ENCODE measurements around the gene DNAJC10. TPM values are rescaled to one million over a fixed set of nuclear protein-coding genes. Genes with fewer than 3 reads are reported as not detected.
"Not testable (repeated sequence)": the region's sequence is repeated elsewhere in the genome, so short reads cannot be mapped to it uniquely, and the experiment has no call there.

DNAJC10 gene
- total and polyA plus RNA-seq, 5 donors, result 13.1 to 72.1 (median 57.1) TPM

- Histone ChIP-seq H3K4me3 (ENCODE audit: low read length) (no peak overlapping the region), H3K9me3 (ENCODE audit: control insufficient read depth, low read length) (no peaks in the 10 kb centered on the region), H3K27me3 (ENCODE audit: control insufficient read depth, insufficient read depth) (no peaks in the 10 kb centered on the region), H3K4me1 (ENCODE audit: control insufficient read depth, insufficient read depth, low read length) (no peaks in the 10 kb centered on the region), H3K27ac (ENCODE audit: low read length) (no peak overlapping the region)
- intact Hi-C loops (cut with DNase I), result no loop called here
- ATAC-seq (no peak), DNase-seq (no peak)
- 80% methylated on average over 2 of the region's 2 CpGs for WGBS
These were observed 20.3 kb upstream of the DNAJC10 start for GRCh38 chr2:182695776-182696175.

GRCh38 chr2:182698671-182699070, 17.4 kb upstream of the DNAJC10 start:
- H3K4me1 ChIP-seq (ENCODE audit: control insufficient read depth, insufficient read depth, low read length), result no peaks in the 10 kb centered on the region
- no peaks in the 10 kb centered on the region for H3K27me3 ChIP-seq (ENCODE audit: control insufficient read depth, insufficient read depth)
- 62% methylated on average over 3 of the region's 3 CpGs for WGBS
- ATAC-seq, result no peak
- intact Hi-C loops (cut with DNase I), result no loop called here
- H3K9me3 ChIP-seq (ENCODE audit: control insufficient read depth, low read length), result no peaks in the 10 kb centered on the region
- H3K27ac ChIP-seq (ENCODE audit: low read length), result no peak overlapping the region
- DNase-seq, result no peak
- H3K4me3 ChIP-seq (ENCODE audit: low read length), result no peak overlapping the region

- no peak for DNase-seq
- intact Hi-C loops (cut with DNase I), result no loop called here
- Histone ChIP-seq H3K27ac (ENCODE audit: low read length) (no peak overlapping the region), H3K9me3 (ENCODE audit: control insufficient read depth, low read length) (no peaks in the 10 kb centered on the region), H3K4me1 (ENCODE audit: control insufficient read depth, insufficient read depth, low read length) (no peaks in the 10 kb centered on the region), H3K27me3 (ENCODE audit: control insufficient read depth, insufficient read depth) (no peaks in the 10 kb centered on the region), H3K4me3 (ENCODE audit: low read length) (no peak overlapping the region)
- 82% methylated on average over 1 of the region's 1 CpG for WGBS
- no peak for ATAC-seq
These were observed 10.3 kb upstream of the DNAJC10 start for GRCh38 chr2:182705761-182706160.

DNA sequence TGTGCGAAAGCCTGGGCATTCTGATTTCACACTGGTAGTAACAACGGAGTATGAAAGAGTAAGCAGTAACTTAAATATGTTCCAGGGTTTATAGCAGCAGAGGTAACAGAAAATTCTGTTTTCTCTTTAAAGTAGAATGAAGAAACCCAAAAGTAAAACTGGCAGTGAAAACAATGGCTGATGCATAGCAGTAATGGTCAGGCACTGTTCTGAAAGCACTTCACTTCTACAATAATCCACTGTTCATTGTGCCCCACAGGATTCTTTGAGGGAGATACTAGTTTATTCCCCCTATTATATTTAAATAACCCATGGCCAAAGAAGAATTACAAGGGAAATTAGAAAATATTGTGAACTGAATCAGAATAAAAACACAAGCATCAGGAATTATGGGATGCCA, 9.3 kb upstream of the DNAJC10 start:
- no peaks in the 10 kb centered on the region for H3K4me1 ChIP-seq (ENCODE audit: control insufficient read depth, insufficient read depth, low read length)
- intact Hi-C loops (cut with DNase I), result no loop called here
- H3K27ac ChIP-seq (ENCODE audit: low read length), result no peak overlapping the region
- no peaks in the 10 kb centered on the region for H3K27me3 ChIP-seq (ENCODE audit: control insufficient read depth, insufficient read depth)
- no peak for DNase-seq
- WGBS, result 96% methylated on average over 2 of the region's 2 CpGs
- no peak for ATAC-seq
- H3K9me3 ChIP-seq (ENCODE audit: control insufficient read depth, low read length), result no peaks in the 10 kb centered on the region
- no peak overlapping the region for H3K4me3 ChIP-seq (ENCODE audit: low read length)

DNA sequence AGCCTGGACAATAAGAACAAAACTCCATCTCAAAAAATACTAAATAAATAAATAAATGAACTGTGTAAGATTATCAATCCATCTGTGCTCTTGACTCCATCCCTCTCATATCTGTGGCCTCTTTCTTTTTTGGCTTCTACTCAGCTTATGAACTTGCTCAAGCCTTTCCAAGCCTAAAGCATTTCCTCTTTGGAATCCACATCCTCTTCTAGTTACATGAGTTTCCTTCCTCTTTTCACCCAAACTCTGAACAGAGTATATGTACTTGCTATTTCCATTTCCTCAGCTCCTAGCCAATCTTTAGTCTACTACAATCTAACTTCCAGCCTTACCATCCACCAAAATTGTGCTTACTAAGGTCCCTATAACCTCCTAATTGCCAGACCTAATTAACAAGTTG, 2.5 kb upstream of the DNAJC10 start:
- DNase-seq (no peak), ATAC-seq (no peak)
- Histone ChIP-seq H3K27ac (ENCODE audit: low read length) (no peak overlapping the region), H3K27me3 (ENCODE audit: control insufficient read depth, insufficient read depth) (no peaks in the 10 kb centered on the region), H3K4me3 (ENCODE audit: low read length) (no peak overlapping the region), H3K9me3 (ENCODE audit: control insufficient read depth, low read length) (no peaks in the 10 kb centered on the region), H3K4me1 (ENCODE audit: control insufficient read depth, insufficient read depth, low read length) (no peaks in the 10 kb centered on the region)
- intact Hi-C loops (cut with DNase I), result no loop called here

DNA sequence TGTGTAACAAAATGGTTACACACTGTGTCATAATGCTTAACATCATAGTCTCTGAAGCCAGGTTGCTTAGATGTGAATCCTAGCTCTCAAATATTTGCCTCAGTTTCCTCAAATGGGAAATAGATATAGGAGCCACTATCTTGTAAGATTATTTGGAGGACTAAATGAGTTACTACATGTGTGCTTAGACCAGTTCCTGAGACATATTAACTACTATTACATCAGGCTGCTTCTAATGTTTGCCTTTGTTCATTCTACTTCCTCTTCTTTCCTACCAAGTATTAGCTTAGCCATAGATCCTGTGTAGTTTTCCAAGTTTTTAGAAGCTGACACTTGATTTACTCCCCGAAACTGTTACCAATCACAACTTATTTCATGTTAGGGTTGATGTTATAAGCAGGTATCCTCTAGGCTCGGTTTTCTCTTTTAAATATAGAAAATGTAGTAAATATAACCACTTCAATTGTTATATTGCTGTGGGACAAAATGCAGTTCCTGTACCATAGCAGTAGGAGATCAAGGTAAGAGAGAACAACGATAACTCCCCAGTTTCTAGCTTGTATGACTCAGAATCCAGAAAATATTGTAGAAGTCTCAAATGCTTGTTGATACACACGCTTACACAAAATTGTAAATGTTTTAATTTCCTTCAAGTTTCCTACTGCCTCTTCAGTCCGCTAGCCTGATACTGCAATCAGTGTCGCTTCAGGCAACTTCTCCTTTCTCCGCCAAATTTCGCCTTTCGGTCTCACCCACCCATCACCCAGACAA, 751 bp upstream of the DNAJC10 start:
- Histone ChIP-seq H3K4me3 (ENCODE audit: low read length) (peak overlapping the region; percentile 90), H3K27me3 (ENCODE audit: control insufficient read depth, insufficient read depth) (no peaks in the 10 kb centered on the region), H3K9me3 (ENCODE audit: control insufficient read depth, low read length) (no peaks in the 10 kb centered on the region), H3K27ac (ENCODE audit: low read length) (peak overlapping the region; percentile 63), H3K4me1 (ENCODE audit: control insufficient read depth, insufficient read depth, low read length) (no peaks in the 10 kb centered on the region)
- 2% methylated on average over 9 of the region's 9 CpGs for WGBS
- peak in 1 of 2 donors; percentile 9 for ATAC-seq
- intact Hi-C loops (cut with DNase I), result no loop called here
- no peak for DNase-seq

GRCh38 chr2:182716650-182716979, 558 bp downstream of the DNAJC10 start:
- intact Hi-C loops (cut with DNase I), result no loop called here
- no peaks in the 10 kb centered on the region for H3K27me3 ChIP-seq (ENCODE audit: control insufficient read depth, insufficient read depth)
- DNase-seq, result no peak
- no peaks in the 10 kb centered on the region for H3K4me1 ChIP-seq (ENCODE audit: control insufficient read depth, insufficient read depth, low read length)
- peak overlapping the region; percentile 63 for H3K27ac ChIP-seq (ENCODE audit: low read length)
- 3% methylated on average over 12 of the region's 12 CpGs for WGBS
- H3K9me3 ChIP-seq (ENCODE audit: control insufficient read depth, low read length), result no peaks in the 10 kb centered on the region
- no peak for ATAC-seq
- peak overlapping the region; percentile 90 for H3K4me3 ChIP-seq (ENCODE audit: low read length)

DNA sequence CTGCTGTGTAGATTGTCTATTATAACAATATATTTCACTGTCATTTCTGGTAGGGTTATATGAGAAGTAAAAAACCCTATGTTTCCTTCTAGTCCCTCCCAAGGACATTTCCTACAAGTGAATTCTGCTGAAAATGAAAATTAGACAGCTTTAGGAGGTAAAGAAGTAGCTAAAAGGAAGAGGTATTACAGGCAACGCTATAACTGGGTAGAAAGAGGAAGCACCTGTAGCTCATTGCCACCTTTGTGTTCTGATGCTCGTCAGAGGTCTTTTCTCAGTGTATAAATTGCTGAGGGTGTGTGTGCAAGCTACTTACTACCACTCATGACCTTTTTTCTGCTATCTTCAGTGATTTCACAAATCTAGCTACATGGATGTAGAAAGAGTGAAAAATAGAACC, 1.4 kb downstream of the DNAJC10 start:
- intact Hi-C loops (cut with DNase I), result no loop called here
- peak overlapping the region; percentile 34 for H3K4me3 ChIP-seq (ENCODE audit: low read length)

GRCh38 chr2:182717816-182718215, 1.8 kb downstream of the DNAJC10 start:
- no peak for ATAC-seq
- no peaks in the 10 kb centered on the region for H3K4me1 ChIP-seq (ENCODE audit: control insufficient read depth, insufficient read depth, low read length)
- intact Hi-C loops (cut with DNase I), result no loop called here
- DNase-seq, result no peak
- no peaks in the 10 kb centered on the region for H3K9me3 ChIP-seq (ENCODE audit: control insufficient read depth, low read length)
- H3K4me3 ChIP-seq (ENCODE audit: low read length), result no peak overlapping the region
- H3K27ac ChIP-seq (ENCODE audit: low read length), result no peak overlapping the region
- H3K27me3 ChIP-seq (ENCODE audit: control insufficient read depth, insufficient read depth), result no peaks in the 10 kb centered on the region

More for the DNA sequence above, 1.4 kb downstream of the DNAJC10 start:
- Histone ChIP-seq H3K4me1 (ENCODE audit: control insufficient read depth, insufficient read depth, low read length) (no peaks in the 10 kb centered on the region), H3K9me3 (ENCODE audit: control insufficient read depth, low read length) (no peaks in the 10 kb centered on the region), H3K27ac (ENCODE audit: low read length) (no peak overlapping the region), H3K27me3 (ENCODE audit: control insufficient read depth, insufficient read depth) (no peaks in the 10 kb centered on the region)
- WGBS, result 48% methylated on average over 2 of the region's 2 CpGs
- no peak for DNase-seq
- ATAC-seq, result no peak

DNA sequence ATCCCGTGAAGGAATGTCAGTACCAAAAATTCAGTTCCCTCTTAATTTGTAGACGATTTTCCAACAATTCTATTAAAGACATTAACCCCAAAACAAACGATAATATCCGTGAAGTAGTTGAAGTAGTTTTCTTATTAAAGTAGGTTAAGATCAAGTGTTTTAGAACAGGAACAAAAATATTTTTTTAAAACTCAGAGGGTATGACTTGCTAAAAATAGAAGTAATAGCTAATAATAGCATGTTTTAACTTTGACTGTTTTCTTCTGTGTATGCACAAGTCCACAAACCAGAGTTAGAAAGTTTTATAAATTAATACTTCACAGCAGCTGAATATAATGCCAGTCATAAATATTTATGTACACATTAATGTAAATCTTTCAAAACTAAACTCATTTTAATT, 2.4 kb downstream of the DNAJC10 start:
- H3K4me1 ChIP-seq (ENCODE audit: control insufficient read depth, insufficient read depth, low read length), result no peaks in the 10 kb centered on the region
- intact Hi-C loops (cut with DNase I), result no loop called here
- 60% methylated on average over 4 of the region's 4 CpGs for WGBS

GRCh38 chr2:182719116-182719515, 3.1 kb downstream of the DNAJC10 start:
- ATAC-seq; intact Hi-C loops (cut with DNase I); H3K27me3 ChIP-seq (ENCODE audit: control insufficient read depth, insufficient read depth); H3K9me3 ChIP-seq (ENCODE audit: control insufficient read depth, low read length); H3K27ac ChIP-seq (ENCODE audit: low read length); H3K4me3 ChIP-seq (ENCODE audit: low read length); H3K4me1 ChIP-seq (ENCODE audit: control insufficient read depth, insufficient read depth, low read length): not testable (repeated sequence)
- 89% methylated on average over 8 of the region's 8 CpGs for WGBS
- peak in 1 of 3 donors; percentile 54 for DNase-seq

More for the DNA sequence above, 2.4 kb downstream of the DNAJC10 start:
- ATAC-seq (no peak), DNase-seq (no peak)
- no peaks in the 10 kb centered on the region for H3K9me3 ChIP-seq (ENCODE audit: control insufficient read depth, low read length)
- H3K27me3 ChIP-seq (ENCODE audit: control insufficient read depth, insufficient read depth), result no peaks in the 10 kb centered on the region
- H3K4me3 ChIP-seq (ENCODE audit: low read length), result no peak overlapping the region
- H3K27ac ChIP-seq (ENCODE audit: low read length), result no peak overlapping the region

GRCh38 chr2:182724656-182725055, 8.6 kb downstream of the DNAJC10 start:
- Histone ChIP-seq H3K27me3 (ENCODE audit: control insufficient read depth, insufficient read depth) (no peaks in the 10 kb centered on the region), H3K4me1 (ENCODE audit: control insufficient read depth, insufficient read depth, low read length) (no peaks in the 10 kb centered on the region), H3K9me3 (ENCODE audit: control insufficient read depth, low read length) (no peaks in the 10 kb centered on the region), H3K4me3 (ENCODE audit: low read length) (no peak overlapping the region), H3K27ac (ENCODE audit: low read length) (no peak overlapping the region)
- WGBS, result 63% methylated on average over 3 of the region's 3 CpGs
- ATAC-seq (no peak), DNase-seq (no peak)
- intact Hi-C loops (cut with DNase I), result no loop called here

All from right cardiac atrium (tissue), 5 donors.